Stimulated activated CD4-positive, alpha-beta T cell treated with anti-CD3 and anti-CD28 coated beads, Interleukin-2, amount 100 ng/mL, for 4 hours (primary cell): ENCODE measurements around the gene MMP23B.
"Not testable (repeated sequence)": the region's sequence is repeated elsewhere in the genome, so short reads cannot be mapped to it uniquely, and the experiment has no call there.

Experiments used
- DNase-seq: peaks from one replicate; pipeline ENCODE4 v3.0.0-alpha.2; 2020; ENCODE audit warnings: low read depth

MMP23B gene

DNA sequence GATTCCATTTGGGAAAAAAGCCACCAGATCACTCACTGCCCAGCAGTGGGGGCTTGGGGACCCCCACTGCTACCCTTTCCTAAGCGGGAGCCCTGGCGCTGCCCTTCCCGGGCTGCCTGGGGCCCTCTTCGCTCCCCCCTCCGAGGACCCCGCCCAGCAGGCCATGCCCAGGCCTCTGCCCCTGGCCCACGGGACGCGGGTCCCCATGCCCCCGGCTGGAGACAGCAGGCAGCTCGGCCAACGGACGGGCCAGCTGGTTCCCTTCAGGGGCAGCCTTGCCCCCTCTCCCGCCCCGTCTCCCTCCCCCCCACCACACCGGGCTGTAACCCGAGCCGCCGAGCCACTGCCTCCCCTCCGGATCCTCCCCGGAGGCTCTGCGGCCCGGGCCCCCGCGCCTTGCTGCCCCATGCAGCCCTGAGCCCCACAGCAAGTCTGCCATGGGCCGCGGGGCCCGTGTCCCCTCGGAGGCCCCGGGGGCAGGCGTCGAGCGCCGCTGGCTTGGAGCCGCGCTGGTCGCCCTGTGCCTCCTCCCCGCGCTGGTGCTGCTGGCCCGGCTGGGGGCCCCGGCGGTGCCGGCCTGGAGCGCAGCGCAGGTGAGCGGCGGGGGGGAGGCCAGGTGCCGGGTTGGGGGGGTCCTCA is at the start of gene MMP23B:
Gene MMP23B (plus strand): TSS at position 392 of the 639 bp plus-strand sequence. CDS start 46 bp downstream, at position 438.
- DNase-seq: no peak

DNA sequence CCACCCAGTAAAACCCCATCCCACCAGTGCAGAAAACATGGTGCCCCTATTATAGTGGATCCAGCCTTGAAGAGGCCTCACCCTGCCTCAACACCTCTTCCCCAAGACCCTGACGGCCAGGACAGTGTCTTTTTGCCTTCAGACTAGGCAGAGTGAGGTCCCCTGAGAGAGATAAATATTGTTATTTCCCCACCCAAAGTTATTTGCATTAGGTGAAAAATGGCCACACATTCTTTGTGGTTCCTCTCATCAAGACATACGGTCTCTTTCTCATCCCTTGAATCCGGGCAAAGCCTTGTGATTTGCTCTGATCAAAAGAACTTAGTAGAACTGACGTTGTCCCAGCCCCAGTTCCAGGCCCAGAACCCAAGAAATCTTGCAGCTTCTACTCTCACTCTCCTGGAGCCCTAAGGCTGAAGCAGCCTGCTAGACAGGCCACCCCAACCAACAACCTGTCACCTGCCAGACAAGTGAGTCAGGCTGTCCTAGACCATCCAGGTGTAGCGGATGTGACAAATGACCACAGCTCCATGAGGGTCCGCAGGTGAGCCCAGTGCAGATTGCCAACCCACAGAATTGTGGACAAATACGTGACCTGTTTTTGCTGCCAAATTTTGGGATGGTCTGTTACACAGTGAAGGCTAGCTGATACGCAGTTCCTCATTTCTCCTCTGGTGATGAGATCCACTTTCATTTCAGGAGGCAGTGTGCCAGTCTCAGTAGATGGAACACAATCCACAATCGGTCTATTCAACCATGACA is 49.2 kb upstream of the MMP23B start:
- DNase-seq: no peak

DNA sequence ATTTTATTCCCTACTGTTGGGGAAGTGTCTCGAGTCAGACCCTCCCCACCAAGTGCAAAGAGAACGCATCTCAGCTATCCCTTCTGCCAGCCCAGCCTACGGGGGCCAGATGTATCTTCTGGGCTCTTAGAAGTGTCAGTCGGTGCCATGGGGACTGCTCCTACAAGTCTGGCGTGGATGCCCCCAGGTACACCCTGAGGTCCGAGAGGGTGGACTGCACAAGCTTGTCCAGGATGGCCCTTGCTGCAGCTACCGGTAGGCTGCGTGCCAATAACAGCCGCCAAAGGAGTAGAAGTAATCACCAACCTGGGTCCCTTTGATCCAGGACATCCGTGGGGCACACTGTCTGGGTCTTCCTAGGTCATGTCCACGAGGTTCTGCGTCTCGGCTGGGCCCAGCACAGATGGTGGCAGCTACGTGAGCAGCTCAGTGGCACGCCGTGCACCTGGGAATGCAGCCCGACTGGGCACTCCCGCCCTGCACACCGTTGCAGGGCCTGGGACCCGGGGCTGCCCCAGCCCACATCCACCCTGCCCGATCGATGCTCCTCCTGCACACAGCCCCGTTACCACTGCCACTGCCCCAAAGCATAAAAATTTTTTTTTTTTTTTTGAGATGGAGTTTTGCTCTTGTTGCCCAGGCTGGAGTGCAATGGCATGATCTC is 48.5 kb upstream of the MMP23B start:
- no peak for DNase-seq

DNA sequence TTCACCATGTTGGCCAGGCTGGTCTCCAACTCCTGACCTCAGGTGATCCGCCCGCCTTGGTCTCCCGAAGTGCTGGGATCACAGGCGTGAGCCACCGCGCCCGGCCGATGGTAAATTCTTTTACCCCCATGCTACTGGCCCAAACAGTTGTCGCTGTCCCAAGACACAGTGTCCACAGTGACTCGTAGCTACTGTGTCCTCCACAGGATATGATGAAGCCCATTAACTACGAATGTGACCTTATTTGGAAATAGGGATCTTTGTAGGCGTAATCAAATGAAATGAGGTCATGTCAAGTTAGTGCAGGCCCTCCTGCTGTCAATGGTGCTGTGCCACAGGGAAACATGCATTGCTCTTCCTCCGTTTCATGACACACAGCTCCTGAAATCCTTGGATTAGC is 40.5 kb upstream of the MMP23B start:
- no peak for DNase-seq

DNA sequence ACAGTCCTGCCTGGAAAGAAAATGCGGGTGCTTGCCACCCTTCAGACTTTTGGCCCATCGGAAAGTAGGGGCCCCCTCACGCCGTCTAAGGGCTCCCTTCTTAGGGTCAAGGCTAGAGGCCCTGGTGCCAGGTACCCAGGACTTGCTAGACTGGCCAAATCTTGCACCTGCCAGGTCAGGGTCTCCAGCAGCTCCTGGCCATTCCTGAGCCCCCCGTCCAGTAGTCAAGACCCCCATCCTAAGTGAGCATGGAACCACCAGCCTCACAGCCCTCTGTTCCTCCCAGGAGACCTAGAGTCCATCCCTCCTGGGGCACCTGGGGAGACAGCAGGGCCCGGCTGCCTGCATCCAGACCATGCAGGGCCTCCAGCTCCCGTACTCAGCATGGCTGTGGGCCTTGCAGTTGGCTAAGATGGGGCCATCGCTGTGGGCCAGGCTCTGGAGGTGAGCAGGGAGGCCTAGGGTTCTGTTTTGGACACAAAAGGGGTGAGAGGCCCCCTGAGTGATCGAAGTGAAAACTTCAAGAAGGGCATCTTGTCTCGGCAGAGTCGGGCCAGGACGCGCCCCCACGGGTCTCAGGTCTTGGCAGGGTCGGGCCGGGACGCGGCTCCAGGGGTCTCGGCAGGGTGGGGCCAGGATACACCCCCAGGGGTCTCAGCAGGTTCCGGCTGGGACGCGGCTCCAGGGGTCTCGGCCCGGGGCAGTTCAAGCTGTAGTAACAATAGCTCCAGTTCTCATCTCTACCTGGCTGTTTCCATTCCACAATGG is 38.0 kb upstream of the MMP23B start:
- no peak for DNase-seq

DNA sequence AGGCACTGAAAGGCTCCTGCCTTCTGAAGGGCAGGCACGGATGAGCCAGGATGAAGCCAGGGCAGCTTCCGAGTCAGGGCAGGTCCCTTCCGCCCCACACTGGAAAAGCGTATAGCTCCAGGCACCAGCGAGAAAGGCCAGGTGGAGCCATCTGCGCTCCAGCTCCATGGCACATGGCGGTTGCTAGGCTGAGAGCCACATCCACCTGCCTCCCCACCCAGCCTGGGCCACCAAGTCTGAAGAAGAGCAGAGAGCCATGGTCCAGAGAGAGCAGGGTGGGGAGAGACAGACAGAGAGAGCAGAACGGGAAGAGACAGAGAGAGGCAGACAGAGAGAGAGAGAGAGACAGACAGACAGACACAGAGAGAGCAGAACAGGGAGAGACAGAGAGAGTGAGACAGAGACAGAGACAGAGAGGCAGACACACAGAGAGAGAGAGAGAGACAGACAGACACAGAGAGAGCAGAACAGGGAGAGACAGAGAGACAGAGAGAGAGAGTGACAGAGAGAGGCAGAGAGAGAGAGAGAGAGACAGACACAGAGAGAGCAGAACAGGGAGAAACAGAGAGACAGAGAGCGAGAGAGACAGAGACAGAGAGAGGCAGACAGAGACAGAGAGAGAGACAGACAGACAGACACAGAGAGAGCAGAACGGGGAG is 37.2 kb upstream of the MMP23B start:
- no peak for DNase-seq

DNA sequence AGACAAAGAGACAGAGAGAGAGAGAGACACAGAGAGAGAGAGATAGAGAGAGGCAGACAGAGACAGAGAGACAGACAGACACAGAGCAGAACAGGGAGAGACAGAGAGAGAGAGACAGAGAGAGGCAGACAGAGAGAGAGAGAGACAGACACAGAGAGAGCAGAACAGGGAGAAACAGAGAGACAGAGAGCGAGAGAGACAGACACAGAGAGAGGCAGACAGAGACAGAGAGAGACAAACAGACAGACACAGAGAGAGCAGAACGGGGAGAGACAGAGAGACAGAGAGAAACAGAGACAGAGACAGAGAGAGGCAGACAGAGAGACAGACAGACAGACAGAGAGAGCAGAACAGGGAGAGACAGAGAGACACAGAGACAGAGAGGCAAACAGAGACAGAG is 36.6 kb upstream of the MMP23B start:
- DNase-seq: not testable (repeated sequence)

DNA sequence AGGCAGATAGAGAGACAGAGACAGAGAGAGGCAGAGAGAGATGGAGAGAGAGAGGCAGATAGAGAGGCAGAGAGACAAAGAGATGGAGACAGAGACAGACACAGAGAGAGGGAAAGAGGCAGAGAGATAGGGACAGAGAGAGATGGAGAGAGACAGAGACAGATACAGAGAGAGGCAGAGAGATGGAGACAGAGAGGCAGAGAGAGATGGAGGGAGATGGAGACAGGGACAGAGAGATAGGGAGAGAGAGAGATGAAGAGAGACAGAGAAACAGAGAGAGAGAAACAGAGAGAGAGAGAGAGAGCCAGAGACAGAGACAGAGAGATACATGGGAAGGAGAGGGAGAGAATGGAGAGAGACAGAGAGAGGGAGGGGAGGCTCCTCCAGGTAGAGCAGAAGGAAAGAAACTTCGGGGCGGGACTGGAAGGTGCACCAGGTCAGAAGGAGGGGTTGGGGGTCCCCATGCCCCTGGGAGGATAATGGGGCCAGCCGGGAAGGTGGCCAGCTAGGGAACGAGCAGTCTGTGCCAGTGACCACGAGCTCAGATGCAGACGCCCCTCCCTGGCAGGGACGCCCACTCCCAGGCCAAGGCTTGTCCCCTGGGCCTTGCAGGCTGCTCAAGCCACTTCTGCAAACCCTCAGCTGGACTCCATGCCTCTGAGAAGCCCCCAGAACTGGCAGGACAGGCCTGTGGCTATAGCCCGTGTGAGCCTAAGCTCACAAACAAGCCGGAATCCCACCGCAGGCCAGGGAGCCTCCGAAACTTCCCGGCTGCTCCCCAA is 35.3 kb upstream of the MMP23B start:
- no peak for DNase-seq

DNA sequence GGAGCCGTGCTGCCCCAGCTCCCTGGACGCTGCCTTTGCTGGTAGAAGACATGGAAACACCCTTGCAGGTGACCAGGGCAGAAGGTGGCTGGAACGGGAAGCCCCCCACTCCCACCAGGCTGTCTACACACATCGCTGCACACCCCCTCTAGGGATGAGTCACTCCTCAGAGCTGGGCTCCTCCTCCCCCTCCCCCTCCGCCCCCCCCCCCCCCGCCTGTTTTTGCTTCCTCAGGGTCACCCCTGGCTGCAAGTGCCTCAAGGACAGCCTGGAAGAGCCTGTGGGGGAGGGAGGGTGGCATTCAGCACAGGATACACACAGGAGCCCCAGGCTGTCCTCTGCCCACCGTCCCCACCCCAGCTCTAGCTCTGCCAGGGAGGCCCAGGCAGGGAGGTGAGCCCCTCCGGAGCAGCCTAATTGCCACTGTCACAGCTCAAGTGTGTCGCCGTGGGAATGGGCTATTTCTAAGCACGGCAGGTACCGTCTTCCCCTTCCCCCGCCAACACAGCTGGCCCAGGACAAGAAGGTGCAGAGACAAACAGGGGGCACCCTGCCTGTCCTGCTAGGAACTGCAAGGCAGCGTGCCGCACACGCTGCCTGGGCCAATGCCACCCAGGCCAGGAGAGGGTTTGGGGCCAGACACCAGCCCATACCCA is 34.6 kb upstream of the MMP23B start:
- DNase-seq: no peak

DNA sequence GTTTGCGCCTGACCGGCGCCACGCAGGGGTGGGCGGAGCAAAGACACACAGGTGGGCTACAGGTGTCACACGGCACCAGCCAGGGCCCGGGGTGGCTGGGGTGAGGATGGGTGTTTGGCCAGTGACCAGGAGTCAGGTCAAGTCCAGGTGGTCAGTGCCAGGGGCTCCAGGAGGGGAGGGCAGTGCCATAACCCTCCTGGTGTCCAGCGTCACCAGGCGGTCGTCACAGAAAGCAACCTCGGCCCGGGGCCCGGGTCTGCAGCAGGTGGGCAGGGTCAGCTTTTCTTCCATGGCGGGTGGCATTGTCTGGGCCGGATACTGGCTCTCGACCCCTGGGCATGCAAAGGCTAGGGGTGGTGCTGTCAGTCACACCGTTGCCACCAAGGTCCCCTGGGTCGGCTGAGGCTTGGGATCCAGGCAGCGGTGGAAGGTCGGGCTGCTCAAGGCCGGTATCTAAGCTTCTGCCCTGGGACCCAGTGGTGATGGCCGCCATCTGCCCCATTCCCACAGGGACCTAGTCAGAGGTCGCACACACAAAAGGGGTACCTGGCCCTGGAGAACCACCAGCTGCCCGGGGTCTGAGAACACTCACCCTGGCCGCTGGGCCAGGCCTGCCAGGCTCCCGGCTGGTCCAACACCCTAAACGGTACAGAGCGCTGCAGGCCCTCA is 33.8 kb upstream of the MMP23B start:
- DNase-seq: no peak

DNA sequence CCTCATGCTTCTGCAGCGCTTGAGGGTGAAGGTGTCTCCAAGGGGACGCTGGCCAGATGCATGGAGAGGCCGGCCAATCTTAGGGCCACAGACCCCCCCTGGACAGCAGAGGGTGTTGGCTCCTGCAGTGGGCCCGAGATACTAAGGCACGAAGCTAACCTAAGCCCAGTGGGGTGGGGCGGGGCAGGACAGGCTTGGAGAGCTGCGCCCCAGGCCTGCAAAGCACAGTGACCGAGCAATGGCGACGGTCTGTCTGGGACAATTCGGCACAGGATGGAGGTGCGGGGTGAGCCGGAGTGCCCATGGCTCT is 33.3 kb upstream of the MMP23B start:
- DNase-seq: no peak

DNA sequence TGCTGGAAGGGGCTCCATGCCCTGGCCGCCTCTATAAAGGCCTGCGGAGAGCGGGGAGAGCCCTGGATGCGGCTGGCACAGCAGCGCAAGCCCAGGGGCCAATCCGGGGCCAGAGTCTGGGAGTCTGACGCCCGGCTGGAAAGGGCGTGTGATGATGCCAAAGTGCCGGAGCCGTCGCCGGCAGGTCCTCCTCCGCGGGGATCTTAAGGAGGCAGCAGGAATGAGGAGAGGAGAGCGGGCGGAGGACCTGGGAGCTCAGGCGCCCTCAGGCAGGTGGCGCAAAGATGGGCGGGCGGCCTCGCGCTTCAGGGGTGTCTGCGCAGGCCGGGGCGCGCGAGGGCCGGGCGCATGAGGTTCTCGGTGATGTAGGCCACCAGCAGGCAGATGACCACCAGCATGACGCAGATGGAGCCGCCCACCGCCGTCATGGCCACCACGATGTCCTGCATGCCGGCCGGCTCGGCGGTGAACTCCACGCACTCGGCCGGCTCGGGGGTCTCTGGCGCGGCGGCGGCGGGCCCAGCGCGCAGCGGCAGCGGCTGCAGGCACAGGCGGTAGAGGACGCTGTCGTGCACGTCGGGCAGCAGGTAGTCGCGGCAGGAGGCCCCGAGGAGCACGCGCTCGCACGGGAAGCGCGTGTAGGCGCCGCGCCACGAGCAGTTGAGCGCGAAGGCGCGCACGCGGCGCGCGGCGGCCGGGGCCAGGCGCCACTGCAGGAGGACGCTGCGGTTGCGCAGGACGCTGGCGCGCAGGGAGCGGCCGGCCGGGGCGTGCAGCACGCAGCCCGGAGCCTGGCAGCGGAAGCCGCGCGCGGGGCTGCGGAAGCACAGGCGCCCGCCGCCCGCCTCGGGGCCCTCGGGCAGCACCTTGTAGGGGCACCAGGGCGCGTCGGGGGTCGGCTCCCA is 32.7 kb upstream of the MMP23B start:
- DNase-seq: no peak

DNA sequence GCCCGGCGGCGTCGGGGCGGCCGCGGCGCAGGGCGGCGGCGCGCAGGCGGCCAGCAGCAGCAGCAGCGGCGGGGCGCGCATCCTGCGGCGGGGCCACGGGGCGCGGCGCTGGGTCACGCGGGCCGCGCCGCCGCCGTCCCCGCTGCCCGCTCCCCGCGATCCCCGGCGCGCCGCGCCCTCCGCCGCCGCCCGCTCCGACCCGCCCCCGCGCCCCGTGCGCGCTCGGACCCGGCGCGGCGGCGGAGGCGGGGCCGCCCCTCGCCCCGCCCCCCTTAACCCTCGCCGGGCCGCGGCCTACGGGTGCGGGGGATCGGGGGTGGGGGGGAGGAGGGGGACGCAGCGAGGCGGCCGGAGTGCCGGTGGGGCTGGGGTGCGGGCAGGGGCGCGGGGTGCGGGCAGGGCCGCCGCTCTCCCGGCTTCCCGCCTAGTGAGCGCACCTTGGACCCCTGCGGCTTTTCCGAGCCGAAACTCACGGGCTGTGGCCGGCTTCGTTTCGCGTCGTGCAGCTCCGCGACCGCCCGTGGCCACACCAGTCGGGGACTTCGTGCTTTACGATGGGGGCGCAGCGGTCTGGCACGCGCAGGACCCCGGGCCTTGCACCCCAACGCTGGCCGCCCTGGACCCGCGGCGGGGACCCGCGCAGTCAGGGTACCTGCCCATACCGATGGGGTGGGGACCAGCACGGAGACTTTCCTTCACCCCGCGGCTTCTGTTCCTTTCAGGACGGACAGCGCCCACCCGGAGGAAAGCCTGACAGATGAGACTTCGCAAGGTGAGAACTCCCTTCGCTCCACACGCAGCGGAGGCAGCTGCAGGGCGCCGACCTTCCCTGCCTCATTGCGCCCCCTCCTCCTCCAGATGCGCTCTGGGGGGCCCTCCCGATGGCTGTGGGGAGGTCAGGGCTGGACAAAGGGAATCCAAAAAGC is 31.8 kb upstream of the MMP23B start, which contains the start of gene FNDC10:
Gene FNDC10 (minus strand): TSS at position 201 of the 926 bp plus-strand sequence. CDS start 120 bp downstream, at position 81.
- no peak for DNase-seq

DNA sequence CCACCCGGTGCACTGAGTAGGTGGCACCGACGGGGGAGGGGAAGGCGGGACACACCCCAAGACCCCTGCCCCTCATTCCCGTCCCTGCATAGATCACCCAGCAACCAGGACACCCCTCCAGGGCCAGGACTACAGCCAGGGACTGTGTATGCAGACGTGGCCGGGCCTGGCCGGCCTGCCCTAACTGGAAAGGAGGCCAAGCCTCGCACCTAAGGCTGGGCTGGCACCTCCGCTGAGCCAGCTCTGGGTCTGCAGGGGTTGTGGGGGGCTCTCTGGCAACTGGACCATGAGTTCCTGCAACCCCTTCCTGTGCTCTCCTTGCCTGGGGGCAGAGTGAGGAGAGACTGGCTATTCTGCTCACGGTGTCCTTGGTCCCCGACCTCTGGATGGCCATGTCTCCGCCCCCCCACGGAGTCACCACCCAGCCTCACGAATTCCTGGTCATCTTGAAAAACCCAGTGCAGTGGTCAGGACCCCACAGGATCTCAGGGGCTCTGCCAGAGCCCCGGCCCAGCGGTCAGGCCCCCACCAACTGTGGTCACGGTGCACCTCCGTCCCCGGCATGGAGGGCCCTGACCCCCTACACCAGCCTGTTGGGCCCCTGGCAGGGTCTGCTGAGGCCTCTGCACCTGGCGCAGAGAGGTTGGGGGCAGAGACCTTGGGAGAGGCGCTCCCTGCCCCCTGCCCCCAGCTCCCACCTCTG is 31.0 kb upstream of the MMP23B start:
- no peak for DNase-seq

DNA sequence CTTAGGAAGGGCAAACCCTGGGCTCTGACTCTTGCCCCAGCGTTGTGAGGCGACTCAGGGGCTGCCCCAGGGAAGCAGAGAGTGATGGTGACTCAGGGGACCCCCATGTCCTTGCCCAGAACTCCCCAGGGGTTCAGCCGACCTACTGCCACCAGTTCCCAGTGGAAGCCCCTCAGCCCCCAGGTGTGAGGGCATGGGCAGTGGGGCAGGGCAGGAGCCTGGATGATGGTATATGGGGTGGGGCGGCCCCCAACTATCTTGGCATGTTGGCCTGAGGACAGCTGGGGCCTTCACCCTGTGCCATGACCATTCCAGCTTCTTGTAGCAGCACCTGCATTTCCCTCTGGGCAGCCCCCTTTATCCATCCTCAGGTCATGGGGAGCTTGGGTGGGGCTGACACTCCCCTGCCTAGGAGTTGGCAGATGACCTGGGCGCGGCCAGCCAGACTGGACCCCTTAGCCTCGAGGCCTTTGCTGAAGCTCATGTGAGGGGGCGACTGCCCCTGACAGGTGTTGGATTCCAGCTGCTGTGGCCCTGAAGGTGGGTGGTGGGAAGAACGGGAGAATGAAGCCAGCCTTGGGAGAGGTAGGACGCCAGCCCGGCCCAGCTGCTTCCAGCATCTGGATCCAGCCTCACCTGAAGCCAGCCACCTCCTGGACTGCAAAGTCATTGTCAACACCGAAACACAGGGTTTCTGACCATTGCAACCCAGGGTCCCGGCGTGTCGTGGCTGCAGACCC is 30.2 kb upstream of the MMP23B start:
- no peak for DNase-seq

DNA sequence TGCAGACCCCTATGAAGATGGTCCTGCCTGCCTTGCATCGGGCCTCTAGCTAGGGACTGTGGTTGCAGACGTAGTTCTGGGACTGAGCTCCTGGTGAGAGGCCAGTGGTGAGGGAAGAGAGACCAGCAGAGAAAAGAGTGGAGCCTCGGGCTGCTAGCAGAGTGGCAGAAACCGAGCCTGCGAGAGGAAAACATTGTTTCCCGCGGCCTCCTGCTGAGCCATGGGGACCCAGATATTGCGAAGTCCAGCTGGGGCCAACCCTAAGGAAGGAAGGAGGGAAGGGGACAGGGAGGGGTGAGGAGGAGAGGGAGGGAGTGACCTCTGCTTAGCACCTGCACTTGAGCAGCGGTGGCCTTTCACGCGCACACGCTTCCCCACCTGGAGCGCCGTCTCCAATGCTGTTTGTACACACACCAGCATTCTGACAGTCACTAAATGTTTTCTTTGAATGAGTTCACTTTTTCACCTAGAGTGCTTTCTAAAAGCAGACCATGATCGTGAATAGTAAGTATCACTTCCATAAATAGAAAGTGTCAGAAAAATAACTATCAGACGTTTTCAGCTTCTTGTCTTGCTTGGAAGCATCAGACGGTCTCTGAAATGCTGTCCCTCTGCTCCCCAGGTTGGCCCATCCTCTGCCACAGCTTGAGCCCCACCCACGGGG is 29.5 kb upstream of the MMP23B start:
- DNase-seq: no peak
